HG03135 (cell line): ENCODE data around the gene ADH1B.
"Not testable (repeated sequence)": the region's sequence is repeated elsewhere in the genome, so short reads cannot be mapped to it uniquely, and the experiment has no call there.

Experiments
- ATAC-seq: cut with Tn5 transposase; IDR thresholded peaks from one replicate; pipeline ENCODE4 v1.9.1; 2021; ENCODE audit warnings: mild to moderate bottlenecking, moderate library complexity; ENCODE audit not compliant: unreplicated experiment

The ADH1B gene

GRCh38 chr4:99321241-99322191 lies at the start of gene ADH1B:
Gene ADH1B, minus strand, starts transcription at chr4:99321401. Its CDS starts 70 bp downstream, at chr4:99321331.
- ATAC-seq = no peak

DNA sequence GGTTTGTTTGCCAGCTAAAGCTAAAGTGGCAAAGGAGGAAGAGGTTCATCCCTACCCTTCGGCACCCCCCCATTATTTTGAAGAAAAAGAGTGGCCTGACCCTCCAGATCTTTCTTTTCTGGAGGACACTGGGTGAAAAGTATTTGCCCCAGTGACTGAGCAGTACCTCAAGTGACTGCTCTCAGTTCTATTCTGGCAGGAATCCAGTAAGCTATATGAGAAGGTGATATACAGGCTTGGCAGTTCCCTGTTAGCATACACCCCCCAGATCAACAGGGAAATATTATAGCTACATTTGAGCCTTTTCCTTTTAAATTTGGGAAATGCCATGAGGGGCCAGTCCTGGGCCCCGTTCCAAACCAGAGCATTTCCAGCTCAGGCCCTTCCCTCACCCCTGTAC lies 46.6 kb upstream of the ADH1B start:
- ATAC-seq = not testable (repeated sequence)

DNA sequence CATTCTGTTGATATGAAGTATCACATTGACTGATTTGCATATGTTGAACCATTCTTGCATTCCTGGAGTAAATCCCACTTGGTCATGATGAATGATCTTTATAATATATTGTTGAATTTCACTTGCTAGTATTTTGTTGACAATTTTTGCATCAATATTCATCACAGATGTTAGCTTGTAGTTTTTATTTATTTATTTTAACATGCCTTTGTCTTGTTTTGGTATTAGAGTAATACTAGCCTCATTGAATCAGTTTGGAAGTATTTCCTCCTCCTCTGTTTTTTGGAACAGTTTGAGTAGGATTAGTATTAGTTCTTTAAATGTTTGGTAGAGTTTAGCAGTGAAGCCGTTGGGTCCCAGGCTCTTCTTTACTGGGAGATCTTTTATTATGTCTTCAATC lies 45.3 kb upstream of the ADH1B start:
- no peak for ATAC-seq

DNA sequence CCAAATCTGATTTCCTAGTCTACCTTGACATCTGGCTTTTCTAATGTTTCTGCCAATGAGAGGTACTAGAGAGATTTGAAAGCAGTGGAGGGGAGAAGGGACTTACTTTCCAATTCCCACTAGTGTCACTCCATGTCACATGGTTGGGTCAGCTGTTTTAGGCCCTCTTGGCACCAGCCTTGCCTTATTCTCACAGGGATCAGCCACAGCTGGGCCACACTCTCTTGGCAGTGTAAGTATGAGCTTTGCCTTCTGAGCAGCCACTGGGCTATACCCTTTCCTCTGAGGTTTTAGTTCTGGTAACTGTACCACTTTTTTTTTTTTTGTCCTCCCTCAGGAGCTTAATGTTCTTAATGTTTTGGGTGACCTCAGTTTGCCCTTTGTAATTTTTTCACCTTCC lies 41.6 kb upstream of the ADH1B start:
- ATAC-seq = no peak

DNA sequence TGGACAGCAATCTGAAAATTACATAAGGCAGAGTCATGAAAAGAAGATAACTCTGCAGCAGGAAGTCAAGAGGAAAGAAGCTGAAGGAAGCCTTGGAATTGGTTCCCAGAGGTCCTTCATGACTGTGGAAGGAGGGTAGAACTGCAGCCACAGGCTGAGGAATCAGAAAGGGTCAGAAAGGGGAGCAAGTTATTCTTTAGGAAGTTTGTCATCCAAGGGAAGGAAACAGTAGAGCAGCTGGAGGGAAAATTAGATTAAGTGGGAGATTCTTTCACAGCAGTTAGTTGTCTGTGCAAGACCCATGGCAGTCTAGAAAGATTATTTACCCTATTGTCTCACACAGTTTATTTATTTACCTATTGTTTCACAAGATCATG lies 40.7 kb upstream of the ADH1B start:
- no peak for ATAC-seq

GRCh38 chr4:99361268-99361898 lies 40.2 kb upstream of the ADH1B start:
- ATAC-seq = no peak

DNA sequence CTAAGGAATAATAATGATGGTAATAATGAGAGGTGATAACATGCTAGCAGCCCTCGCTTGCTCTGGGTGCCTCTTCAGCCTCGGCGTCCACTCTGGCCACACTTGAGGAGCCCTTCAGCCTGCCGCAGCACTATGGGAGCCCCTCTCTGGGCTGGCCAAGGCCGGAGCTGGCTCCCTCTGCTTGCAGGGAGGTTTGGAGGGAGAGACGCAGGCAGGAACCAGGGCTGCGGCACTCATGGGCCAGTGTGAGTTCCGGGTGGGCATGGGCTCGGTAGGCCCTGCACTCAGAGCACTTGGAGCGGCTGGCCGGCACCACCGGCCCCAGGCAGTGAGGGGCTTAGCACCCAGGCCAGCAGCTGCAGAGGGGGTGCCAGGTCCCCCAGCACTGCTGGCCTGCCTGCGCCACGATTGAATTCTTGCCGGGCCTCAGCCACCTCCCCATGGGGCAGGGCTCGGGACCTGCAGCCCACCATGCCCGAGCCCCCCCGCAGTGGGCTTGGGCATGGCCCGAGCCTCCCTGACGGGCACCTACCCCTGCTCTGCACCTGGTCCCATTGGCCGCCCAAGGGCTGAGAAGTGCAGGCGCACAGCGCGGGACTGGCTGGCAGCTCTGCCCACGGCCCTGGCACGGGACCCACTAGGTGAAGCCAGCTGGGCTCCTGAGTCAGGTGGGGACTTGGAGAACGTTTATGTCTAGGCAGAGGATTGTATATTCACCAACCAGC lies 38.4 kb upstream of the ADH1B start:
- no peak for ATAC-seq

DNA sequence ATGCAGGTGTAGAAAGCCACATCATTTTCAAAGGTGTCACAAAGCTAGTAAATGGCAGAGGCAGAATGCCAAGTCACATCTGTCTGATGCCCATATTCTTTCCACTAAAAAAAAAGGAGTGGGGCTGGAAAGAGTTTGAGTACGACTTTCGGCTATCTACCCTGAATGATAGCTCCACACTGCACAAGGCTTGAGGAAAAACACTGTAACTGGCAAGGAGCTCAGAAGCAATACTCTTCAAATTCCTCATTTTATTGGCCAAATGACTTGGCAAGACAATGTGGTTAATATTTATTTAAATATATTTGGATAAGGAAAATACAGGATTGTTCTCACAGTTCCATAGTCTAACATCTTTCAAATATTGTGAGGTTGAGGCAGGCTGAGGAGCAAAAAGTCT lies 36.7 kb upstream of the ADH1B start:
- ATAC-seq = no peak

DNA sequence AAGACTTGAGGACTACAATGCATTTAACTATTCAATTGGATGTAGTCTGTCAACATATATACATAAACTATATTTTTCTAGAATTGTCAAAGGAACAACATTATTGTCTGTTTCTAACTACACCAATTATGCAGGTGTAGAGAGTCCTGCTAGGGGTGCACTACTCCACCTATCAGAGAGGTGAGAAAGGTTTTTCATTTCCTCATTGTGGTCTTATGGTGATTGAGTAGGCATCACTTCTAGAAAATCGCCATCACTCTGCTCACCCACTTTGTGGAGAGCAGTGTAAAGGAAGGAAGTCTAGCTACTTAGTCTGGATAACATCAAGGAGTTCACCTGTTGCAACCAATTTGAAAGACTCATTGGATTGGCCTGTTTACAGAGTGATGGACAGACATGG lies 35.8 kb upstream of the ADH1B start:
- ATAC-seq = peak; percentile 92

DNA sequence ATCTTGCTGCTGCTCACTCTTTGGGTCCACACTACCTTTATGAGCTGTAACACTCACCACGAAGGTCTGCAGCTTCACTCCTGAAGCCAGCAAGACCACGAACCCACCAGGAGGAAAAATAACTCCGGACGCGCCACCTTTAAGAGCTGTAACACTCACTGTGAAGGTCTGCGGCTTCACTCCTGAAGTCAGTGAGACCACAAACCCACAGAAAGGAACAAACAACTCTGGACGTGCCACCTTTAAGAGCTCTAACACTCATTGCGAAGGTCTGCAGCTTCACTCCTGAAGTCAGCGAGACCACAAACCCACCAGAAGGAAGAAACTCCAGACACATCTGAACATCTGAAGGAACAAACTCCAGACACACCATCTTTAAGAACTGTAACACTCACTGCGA lies 34.9 kb upstream of the ADH1B start:
- ATAC-seq = not testable (repeated sequence)

GRCh38 chr4:99352602-99353537 lies 31.7 kb upstream of the ADH1B start, which contains the start of gene ADH1C:
Gene ADH1C, minus strand, starts transcription at chr4:99352746. Its CDS starts 71 bp downstream, at chr4:99352675.
- no peak for ATAC-seq

- ATAC-seq = no peak
Observed at GRCh38 chr4:99351487-99351886, 30.3 kb upstream of the ADH1B start.

DNA sequence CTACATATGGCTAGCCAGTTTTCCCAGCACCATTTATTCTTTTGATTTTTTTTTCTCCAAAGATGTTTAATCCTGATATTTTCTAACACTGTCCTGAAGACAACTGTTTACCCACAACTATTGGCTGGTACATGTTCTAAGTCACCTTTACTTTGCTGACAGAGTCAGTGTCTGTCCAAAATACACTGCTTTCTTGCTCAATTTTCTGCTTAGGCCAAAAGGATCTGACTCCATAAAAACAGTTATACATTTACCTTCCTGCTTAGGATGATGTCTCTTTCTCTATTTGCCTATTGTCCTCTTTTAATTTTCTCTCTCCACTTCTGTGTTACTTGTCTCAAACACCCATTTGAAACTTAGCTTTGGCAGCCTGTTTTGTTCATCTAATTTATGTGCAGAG lies 28.1 kb upstream of the ADH1B start:
- no peak for ATAC-seq

DNA sequence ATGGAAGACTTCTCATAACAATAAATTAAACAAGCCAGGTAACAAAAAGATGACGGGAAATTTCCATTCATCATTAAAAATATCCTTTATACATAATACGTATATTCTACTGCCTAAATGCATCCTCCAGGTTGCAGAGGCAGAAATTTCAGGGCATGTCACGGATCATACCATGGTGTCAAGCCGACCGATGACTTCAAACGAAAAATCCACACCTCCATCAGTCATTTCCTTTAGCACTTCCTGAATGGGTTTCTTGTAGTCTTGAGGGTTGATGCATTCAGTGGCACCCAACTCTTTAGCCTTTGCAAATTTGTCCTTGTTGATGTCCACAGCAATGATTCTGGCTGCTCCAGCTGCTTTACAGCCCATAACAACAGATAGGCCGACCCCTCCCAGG lies 21.4 kb upstream of the ADH1B start:
- ATAC-seq = not testable (repeated sequence)

DNA sequence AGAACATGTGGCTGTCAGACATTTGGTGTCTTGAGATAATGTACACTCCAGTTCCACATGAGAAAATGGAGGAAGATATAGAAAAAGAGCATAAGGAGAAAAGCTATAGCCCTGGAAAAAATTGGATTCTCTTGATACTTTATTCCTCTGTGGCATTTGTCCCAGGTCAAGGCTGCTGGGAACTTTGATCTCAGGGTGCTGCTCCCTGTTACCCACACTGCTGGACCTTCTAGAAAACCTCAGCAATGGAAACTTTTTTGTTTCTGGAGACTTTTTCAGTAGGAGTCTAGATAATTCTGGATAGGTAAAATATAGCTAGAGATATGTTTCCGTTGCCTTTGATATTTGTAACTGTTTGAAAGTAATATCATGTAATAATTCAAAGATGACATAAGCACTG lies 20.2 kb upstream of the ADH1B start:
- ATAC-seq = no peak

- ATAC-seq = no peak
Observed at GRCh38 chr4:99339172-99339571, 18.0 kb upstream of the ADH1B start.

GRCh38 chr4:99336553-99336952 lies 15.4 kb upstream of the ADH1B start:
- no peak for ATAC-seq

GRCh38 chr4:99334880-99335279 lies 13.7 kb upstream of the ADH1B start:
- ATAC-seq = no peak

- no peak for ATAC-seq
Observed at GRCh38 chr4:99330648-99331047, 9.4 kb upstream of the ADH1B start.

DNA sequence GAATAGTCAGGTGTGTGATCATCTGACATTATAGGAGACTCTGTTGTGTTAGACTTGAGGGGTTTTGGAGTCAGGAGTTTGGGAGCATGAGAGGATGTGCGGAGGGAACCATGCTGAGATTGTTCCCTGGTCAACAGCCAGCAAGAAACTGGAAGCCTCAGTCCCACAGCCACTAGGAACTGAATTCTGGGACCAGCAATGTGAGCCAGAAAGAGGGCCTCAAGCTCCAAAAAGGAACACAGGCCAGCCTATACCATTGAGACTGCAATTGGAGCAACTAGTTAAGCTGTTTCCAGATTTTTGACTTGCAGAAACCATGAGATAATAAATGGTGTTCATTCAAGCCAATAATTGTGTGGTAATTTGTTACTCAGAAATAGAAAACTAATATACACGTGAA lies 8.7 kb upstream of the ADH1B start:
- ATAC-seq = no peak
